Kidney (tissue), 14 donors: Measurements from ENCODE around the gene MACROD2. TPM values are rescaled to one million over a fixed set of nuclear protein-coding genes. Genes with fewer than 3 reads are reported as not detected.

Experiments used
- DNase-seq, 5 donors: peaks; one replicate each; pipeline ENCODE4 v3.0.0-alpha.2; 2013 to 2020
- FAIRE-seq: peaks from 2 replicates; lab custom pipeline; 2012; peaks lifted over from hg19 to GRCh38; lab: Jason Lieb, UNC
- H3K27ac ChIP-seq, 2 donors: one replicate each; pipeline ENCODE4 v1.7.0; 2013; ENCODE audit warnings: low read depth in 2 of 2, low read length in 2 of 2, inconsistent platforms in 1 of 2
- H3K27me3 ChIP-seq: one replicate; pipeline ENCODE4 v1.7.1; 2013; ENCODE audit warnings: low read length, inconsistent platforms; ENCODE audit not compliant: control insufficient read depth, insufficient read depth
- H3K36me3 ChIP-seq, 3 donors: one replicate each; pipeline versions ENCODE4 v1.7.0 to v1.7.1; 2013; ENCODE audit warnings: low read length in 3 of 3, control low read depth in 1 of 3, inconsistent platforms in 1 of 3; ENCODE audit not compliant: insufficient read depth in 3 of 3, control insufficient read depth in 2 of 3
- H3K4me1 ChIP-seq, 3 donors: one replicate each; pipeline versions ENCODE4 v1.7.0 to v1.7.1; 2013; ENCODE audit warnings: low read length in 3 of 3, inconsistent platforms in 1 of 3, low read depth in 1 of 3; ENCODE audit not compliant: control insufficient read depth in 2 of 3, insufficient read depth in 2 of 3
- H3K4me3 ChIP-seq, 3 donors: one replicate each; pipeline versions ENCODE4 v1.7.0 to v1.8.1; 2013; ENCODE audit warnings: low read length in 3 of 3, control low read depth in 1 of 3, inconsistent platforms in 1 of 3
- H3K9ac ChIP-seq, 3 donors: one replicate each; pipeline versions ENCODE4 v1.7.0 to v1.7.1; 2013; ENCODE audit warnings: low read length in 3 of 3, control low read depth in 1 of 3, inconsistent platforms in 1 of 3
- H3K9me3 ChIP-seq, 3 donors: one replicate each; pipeline versions ENCODE4 v1.7.0 to v1.7.1; 2013; ENCODE audit warnings: low read length in 3 of 3, control low read depth in 1 of 3, inconsistent platforms in 1 of 3; ENCODE audit not compliant: control insufficient read depth in 2 of 3, insufficient read depth in 1 of 3
- intact Hi-C: fragments of 100-400 bp; cut with DNase I; formaldehyde crosslinking; loops from one replicate; pipeline ENCODE4 v1.11.1; 2022
- polyA plus RNA-seq: library from polyadenylated mRNA; stranded (reverse); fragments of 350-450 nt; fragmentation: Illumina TruSeq; extraction: RNeasy Lipid Tissue Mini Kit (QIAGEN cat#74804); gene quantifications from one replicate; pipeline ENCODE4 v1.2.3, GENCODE V29; 2014; ENCODE audit warnings: low read depth, low replicate concordance; ENCODE audit not compliant: insufficient read depth
- total RNA-seq: library from RNA; stranded (reverse); fragmentation: NEBNext Ultra II Directional; extraction: Animal tissue kit (Norgen Biotek cat#: 25700); gene quantifications from one replicate; pipeline ENCODE4 v1.2.1, GENCODE V29; 2021
- TF ChIP-seq, protein P1 (sequence below): IDR thresholded peaks from 3 replicates; pipeline ENCODE4 v1.5.1; 2012; ENCODE audit warnings: mild to moderate bottlenecking, moderate library complexity, borderline replicate concordance; ENCODE audit not compliant: insufficient read depth; ENCODE audit errors: extremely low read depth
- donor health status: control.
- donor health status: control.
- donor health status: control.
- donor health status: control.
- donor health status: control.
- donor health status: DM: yes; HTN: yes; CAD: no.
- donor health status: Normal renal cell carcinoma (clear cell type).

Gene MACROD2
- total and polyA plus RNA-seq, 2 donors from 2014 or later: 3.0 to 10.0 TPM

DNA sequence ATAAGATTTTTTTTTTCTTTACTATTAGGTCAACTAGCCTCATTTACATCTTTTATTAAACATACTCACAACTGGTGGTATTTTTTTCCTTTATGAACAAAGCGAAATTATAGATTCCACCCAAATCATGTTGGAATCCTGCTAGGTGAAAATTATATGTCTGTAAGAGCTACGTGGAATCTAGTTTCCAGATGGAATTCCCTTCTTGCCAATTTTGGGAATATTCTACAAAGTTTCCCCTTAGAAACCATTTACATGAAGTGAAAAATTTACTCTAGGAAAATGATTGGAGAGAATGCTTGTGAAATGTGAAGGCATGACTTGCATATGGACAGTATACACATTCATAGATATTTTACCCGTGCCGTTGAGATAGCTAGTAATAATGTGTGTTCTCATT, 1466.6 kb downstream of the MACROD2 start:
- Histone ChIP-seq H3K27ac (no peak overlapping the region), H3K4me1 (no peaks in the 10 kb centered on the region), H3K4me3 (no peak overlapping the region), H3K36me3 (no peaks in the 10 kb centered on the region), H3K9ac (no peak overlapping the region), H3K27me3 (no peaks in the 10 kb centered on the region), H3K9me3 (no peaks in the 10 kb centered on the region)
- TF ChIP-seq, protein P1, sequence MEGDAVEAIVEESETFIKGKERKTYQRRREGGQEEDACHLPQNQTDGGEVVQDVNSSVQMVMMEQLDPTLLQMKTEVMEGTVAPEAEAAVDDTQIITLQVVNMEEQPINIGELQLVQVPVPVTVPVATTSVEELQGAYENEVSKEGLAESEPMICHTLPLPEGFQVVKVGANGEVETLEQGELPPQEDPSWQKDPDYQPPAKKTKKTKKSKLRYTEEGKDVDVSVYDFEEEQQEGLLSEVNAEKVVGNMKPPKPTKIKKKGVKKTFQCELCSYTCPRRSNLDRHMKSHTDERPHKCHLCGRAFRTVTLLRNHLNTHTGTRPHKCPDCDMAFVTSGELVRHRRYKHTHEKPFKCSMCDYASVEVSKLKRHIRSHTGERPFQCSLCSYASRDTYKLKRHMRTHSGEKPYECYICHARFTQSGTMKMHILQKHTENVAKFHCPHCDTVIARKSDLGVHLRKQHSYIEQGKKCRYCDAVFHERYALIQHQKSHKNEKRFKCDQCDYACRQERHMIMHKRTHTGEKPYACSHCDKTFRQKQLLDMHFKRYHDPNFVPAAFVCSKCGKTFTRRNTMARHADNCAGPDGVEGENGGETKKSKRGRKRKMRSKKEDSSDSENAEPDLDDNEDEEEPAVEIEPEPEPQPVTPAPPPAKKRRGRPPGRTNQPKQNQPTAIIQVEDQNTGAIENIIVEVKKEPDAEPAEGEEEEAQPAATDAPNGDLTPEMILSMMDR: no peak
- no peak for DNase-seq
- no peak for FAIRE-seq
- intact Hi-C loops: no loop called here

DNA sequence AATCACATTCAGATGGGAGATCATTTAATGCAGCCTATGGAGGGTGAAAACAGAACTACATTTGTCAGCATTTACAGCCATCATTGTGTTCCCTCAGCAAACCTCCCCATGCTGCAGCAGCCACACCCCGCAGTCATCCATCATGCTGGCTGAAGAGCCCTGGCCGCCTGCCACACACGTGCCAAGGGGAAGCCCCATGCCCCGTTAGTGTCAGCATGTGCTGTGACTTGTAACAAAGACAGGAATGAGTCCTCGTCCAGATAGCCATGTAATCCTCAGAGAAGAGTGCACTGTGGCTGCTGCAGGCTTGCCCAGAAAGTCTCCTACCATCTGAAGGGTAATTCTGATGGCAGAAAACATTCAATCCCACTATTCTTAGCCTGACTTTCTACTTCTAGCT, 1480.2 kb downstream of the MACROD2 start:
- TF ChIP-seq, protein P1: no peak
- Histone ChIP-seq H3K36me3 (no peaks in the 10 kb centered on the region), H3K9ac (no peak overlapping the region), H3K4me3 (no peak overlapping the region), H3K27ac (no peak overlapping the region), H3K4me1 (no peaks in the 10 kb centered on the region), H3K27me3 (no peaks in the 10 kb centered on the region), H3K9me3 (no peaks in the 10 kb centered on the region)
- FAIRE-seq (no peak), DNase-seq (peak; percentile 26 to 75 (median 44))
- intact Hi-C loops: no loop called here

DNA sequence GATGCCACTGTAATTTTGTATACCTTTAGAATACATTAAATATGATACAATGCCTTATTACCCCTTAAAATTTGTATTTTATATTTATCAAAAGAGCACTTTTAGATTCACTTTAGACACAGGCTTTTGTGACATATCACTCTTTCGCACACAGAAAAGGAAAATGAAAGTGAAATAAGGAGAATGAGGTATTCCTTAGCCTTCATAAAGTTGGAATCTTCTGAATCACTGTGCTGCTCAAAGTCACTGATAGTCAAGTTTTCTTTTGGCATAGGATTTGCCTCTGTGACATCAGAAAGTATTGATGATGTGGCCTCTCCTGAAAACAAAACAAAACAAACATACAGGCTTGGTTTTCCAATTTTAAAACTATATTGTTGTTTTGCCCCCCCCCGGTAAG, 1480.9 kb downstream of the MACROD2 start:
- Histone ChIP-seq H3K27ac (no peak overlapping the region), H3K9ac (no peak overlapping the region), H3K27me3 (no peaks in the 10 kb centered on the region), H3K4me1 (no peaks in the 10 kb centered on the region), H3K36me3 (no peaks in the 10 kb centered on the region), H3K9me3 (no peaks in the 10 kb centered on the region), H3K4me3 (no peak overlapping the region)
- intact Hi-C loops: no loop called here
- no peak for FAIRE-seq
- no peak for DNase-seq
- TF ChIP-seq, protein P1: no peak

DNA sequence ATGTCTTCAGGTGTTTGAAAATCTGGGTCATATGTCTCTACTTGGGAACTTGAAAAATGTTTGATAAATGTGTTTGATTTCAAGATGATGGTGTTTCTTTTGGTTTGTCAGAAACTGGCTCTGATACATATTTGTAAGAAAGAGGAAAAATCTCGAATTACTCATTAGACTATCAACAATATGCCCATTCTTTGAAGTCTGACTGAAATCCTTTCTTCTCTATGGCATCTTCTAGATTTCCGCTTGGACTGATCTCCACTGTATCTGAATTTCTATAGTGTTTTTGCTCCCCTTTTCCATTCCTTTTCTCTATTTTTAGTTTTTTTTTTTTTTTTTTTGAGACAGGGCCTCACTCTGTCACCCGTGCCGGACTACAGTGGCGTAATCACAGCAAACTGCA, 1481.5 kb downstream of the MACROD2 start:
- DNase-seq: no peak
- no peak overlapping the region for H3K27ac ChIP-seq
- H3K27me3 ChIP-seq: no peaks in the 10 kb centered on the region
- H3K4me3 ChIP-seq: no peak overlapping the region
- no peak for FAIRE-seq
- TF ChIP-seq, protein P1: no peak
- H3K9ac ChIP-seq: no peak overlapping the region
- intact Hi-C loops: no loop called here
- H3K9me3 ChIP-seq: no peaks in the 10 kb centered on the region
- H3K4me1 ChIP-seq: no peaks in the 10 kb centered on the region
- H3K36me3 ChIP-seq: no peaks in the 10 kb centered on the region
